ENCODE results near the gene TBC1D9.

GRCh38 chr4:140704964-140705363 is 51.2 kb downstream of the TBC1D9 start:
- TF ChIP-seq CTCF (IDR thresholded peaks at IDR 0.05) (no peak), POLR2A (IDR thresholded peaks at IDR 0.05) (no peak), EP300 (IDR thresholded peaks at IDR 0.05) (no peak)
